ENCODE data around the gene CRCP.

DNA sequence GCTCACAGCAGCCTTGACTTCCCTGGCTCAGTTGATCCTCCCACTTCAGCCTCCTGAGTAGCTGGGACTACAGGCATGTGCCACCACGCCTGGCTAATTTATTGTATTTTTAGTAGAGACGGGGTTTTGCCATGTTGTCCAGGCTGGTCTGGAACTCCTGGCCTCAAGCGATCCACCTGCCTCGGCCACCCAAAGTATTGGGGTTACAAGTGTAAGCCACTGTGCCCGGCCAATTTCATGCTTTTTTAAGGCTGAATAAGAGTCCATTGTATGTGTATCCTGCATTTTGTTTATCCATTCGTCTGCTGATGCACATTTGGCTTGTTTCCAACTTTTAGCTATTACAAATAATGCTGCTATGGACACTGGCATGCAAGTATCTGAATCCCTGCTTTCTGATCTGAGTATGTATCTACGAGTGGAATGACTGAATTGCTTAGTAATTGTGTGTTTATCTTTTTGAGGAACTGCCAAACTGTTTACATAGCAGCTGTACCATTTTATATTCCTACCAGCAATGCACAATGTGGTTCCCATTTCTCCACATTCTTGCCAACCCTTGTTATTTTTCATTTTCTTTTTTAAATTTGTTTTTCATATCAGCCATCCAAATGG lies 53.2 kb downstream of the CRCP start:
- TF ChIP-seq POLR2A (IDR thresholded peaks at IDR 0.05), result no peak
- TF ChIP-seq, protein P1, sequence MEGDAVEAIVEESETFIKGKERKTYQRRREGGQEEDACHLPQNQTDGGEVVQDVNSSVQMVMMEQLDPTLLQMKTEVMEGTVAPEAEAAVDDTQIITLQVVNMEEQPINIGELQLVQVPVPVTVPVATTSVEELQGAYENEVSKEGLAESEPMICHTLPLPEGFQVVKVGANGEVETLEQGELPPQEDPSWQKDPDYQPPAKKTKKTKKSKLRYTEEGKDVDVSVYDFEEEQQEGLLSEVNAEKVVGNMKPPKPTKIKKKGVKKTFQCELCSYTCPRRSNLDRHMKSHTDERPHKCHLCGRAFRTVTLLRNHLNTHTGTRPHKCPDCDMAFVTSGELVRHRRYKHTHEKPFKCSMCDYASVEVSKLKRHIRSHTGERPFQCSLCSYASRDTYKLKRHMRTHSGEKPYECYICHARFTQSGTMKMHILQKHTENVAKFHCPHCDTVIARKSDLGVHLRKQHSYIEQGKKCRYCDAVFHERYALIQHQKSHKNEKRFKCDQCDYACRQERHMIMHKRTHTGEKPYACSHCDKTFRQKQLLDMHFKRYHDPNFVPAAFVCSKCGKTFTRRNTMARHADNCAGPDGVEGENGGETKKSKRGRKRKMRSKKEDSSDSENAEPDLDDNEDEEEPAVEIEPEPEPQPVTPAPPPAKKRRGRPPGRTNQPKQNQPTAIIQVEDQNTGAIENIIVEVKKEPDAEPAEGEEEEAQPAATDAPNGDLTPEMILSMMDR (IDR thresholded peaks at IDR 0.05), result no peak
